Spleen (tissue), 7 donors: ENCODE results near the gene HLF.

Source experiments
- POLR2A ChIP-seq, 3 donors: fragments of 450-650 bp; IDR thresholded peaks; one replicate each; pipeline ENCODE4 v1.5.1; 2017; ENCODE audit warnings: antibody characterized with exemption in 3 of 3, mild to moderate bottlenecking in 1 of 3
- POLR2AphosphoS5 ChIP-seq, 3 donors: sonication (generic); formaldehyde crosslinking; IDR thresholded peaks; one replicate each; pipeline ENCODE4 v1.5.1; 2017; ENCODE audit warnings: antibody characterized with exemption in 3 of 3
- TF ChIP-seq, protein P1 (sequence below), 11 experiments: fragments of 200-600 bp in 7 of 11; fragments of 450-650 bp in 4 of 11; sonication (generic) in 4 of 11; IDR thresholded peaks in 8 of 11; conservative IDR thresholded peaks in 3 of 11; 1 replicate in 7 of 11; 2 replicates in 4 of 11; pipeline versions ENCODE4 v1.4.0 to v1.8.0; 2016 to 2021; ENCODE audit warnings: antibody characterized with exemption in 11 of 11, inconsistent platforms in 4 of 11, mild to moderate bottlenecking in 1 of 11
- donor health status: DM: no; HTN: no; CAD: no; lungs with moderate emphysema.
- donor health status: DM: no; HTN: no; CAD: no.
- donor health status: DM: no; HTN: no; CAD: no.

DNA sequence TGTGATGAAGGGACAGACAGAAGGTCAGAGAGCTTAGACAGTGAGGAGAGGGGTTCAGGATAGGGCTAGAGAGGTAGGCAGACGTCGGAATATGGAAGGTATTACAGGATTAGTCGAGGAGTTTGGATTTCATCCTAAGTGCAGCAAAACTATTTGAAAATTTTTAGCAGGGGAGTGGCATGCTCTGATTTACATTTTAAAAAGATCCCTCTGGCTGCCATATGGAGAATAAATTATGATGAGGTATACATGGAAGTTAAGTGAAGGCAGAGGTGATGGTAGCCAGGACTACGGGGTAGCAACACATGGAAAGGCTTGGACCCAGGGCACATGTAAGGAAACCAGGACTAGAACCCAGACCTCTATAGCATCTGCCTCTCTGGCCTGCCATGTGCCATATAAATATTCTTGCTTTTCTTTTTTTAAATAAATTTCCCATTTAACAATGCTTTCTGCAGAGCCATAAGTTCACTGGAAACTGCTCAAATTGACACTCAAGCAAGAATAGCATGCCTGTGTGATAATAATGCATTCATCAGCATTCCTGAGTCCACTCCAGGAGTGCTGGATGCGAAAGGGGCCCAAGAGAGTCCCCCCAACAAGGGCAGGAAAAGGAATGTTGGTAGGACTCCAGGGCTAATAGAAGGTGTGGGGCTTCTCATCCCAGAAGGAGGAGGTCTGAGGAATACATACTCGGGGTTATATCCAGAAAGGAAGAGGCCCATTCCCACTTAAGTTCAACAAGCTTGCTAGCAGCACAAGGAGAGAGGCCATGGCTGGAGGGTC is 78.2 kb downstream of the HLF start:
- TF ChIP-seq POLR2A (IDR thresholded peaks at IDR 0.05) (no peak), POLR2AphosphoS5 (IDR thresholded peaks at IDR 0.05) (no peak)
- TF ChIP-seq, protein P1, sequence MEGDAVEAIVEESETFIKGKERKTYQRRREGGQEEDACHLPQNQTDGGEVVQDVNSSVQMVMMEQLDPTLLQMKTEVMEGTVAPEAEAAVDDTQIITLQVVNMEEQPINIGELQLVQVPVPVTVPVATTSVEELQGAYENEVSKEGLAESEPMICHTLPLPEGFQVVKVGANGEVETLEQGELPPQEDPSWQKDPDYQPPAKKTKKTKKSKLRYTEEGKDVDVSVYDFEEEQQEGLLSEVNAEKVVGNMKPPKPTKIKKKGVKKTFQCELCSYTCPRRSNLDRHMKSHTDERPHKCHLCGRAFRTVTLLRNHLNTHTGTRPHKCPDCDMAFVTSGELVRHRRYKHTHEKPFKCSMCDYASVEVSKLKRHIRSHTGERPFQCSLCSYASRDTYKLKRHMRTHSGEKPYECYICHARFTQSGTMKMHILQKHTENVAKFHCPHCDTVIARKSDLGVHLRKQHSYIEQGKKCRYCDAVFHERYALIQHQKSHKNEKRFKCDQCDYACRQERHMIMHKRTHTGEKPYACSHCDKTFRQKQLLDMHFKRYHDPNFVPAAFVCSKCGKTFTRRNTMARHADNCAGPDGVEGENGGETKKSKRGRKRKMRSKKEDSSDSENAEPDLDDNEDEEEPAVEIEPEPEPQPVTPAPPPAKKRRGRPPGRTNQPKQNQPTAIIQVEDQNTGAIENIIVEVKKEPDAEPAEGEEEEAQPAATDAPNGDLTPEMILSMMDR (IDR thresholded peaks at IDR 0.05 in 8 of 11, conservative IDR thresholded peaks at IDR 0.05 in 3 of 11): no peak
